Coronary artery (tissue), 2 donors: Measurements from ENCODE around the gene UBXN1.

Experiments used
- DNase-seq: peaks from one replicate; pipeline ENCODE4 v3.0.0-alpha.2; 2017; ENCODE audit warnings: low spot score
- H3K27ac ChIP-seq, 2 donors: fragments of 200-600 bp; sonication (generic); one replicate each; pipeline ENCODE4 v1.5.1; 2016 to 2019
- H3K4me3 ChIP-seq: fragments of 200-600 bp; sonication (generic); 2 replicates; pipeline ENCODE4 v1.5.1; 2016; ENCODE audit warnings: mild to moderate bottlenecking, moderate library complexity
- CTCF ChIP-seq: fragments of 200-600 bp; sonication (generic); IDR thresholded peaks from one replicate; pipeline ENCODE4 v1.5.1; 2019; ENCODE audit warnings: antibody characterized with exemption

UBXN1 gene

GRCh38 chr11:62644220-62644619 is 34.7 kb downstream of the UBXN1 start:
- Histone ChIP-seq H3K27ac (no peak overlapping the region), H3K4me3 (no peak overlapping the region)
- TF ChIP-seq CTCF = no peak
- DNase-seq = no peak

GRCh38 chr11:62632492-62632891 is 46.4 kb downstream of the UBXN1 start:
- TF ChIP-seq CTCF = no peak
- Histone ChIP-seq H3K27ac (no peak overlapping the region), H3K4me3 (no peak overlapping the region)
- DNase-seq = no peak

DNA sequence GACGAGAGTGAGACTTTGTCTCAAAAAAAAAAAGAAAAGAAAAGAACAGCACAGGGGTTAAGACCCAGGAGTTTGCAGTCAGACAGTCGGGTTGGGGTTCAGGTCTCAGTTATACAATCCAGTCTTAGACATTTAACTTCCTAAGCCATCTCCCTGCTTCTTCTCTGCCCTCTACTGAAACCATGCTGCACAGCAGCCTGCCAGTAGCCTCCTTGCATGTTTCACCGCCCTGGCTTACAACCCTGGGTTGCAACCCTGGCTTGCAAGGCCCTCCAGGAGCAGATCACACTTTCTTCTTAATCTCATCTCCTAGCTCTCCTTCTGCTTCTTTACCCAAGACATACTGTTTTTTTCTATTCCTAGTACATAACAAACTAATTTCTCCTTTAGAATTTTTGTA is 51.2 kb downstream of the UBXN1 start:
- TF ChIP-seq CTCF = no peak
- H3K4me3 ChIP-seq = no peak overlapping the region
- H3K27ac ChIP-seq = no peak overlapping the region
- no peak for DNase-seq
